LHCN-M2 (cell line): ENCODE measurements around the gene CPA4. TPM values are rescaled to one million over a fixed set of nuclear protein-coding genes. Genes with fewer than 3 reads are reported as not detected.

Source experiments
- DNase-seq: peaks from one replicate; pipeline ENCODE4 v3.0.0-alpha.2; 2012; ENCODE audit warnings: low read depth
- total RNA-seq: library from RNA; depleted of rRNA; stranded (reverse); fragments of >200 nt; gene quantifications from 2 replicates; pipeline ENCODE4 v1.2.3, GENCODE V29; 2014; rRNA removed

CPA4 gene
- total RNA-seq, 1 experiment from 2014 or later, result 90.5 TPM

GRCh38 chr7:130364451-130364850 is 71.5 kb downstream of the CPA4 start:
- no peak for DNase-seq

GRCh38 chr7:130365088-130365487 is 72.1 kb downstream of the CPA4 start:
- no peak for DNase-seq

- peak; percentile 100 for DNase-seq
Observed at GRCh38 chr7:130365511-130366441, 72.8 kb downstream of the CPA4 start.

- peak; percentile 55 for DNase-seq
Observed at GRCh38 chr7:130366564-130366963, 73.6 kb downstream of the CPA4 start.

- no peak for DNase-seq
Observed at GRCh38 chr7:130367088-130367755, 74.3 kb downstream of the CPA4 start.

- DNase-seq, result no peak
Observed at GRCh38 chr7:130367836-130368746, 75.1 kb downstream of the CPA4 start.

GRCh38 chr7:130369110-130369711 is 76.2 kb downstream of the CPA4 start:
- peak; percentile 98 for DNase-seq

GRCh38 chr7:130369831-130370550 is 77.0 kb downstream of the CPA4 start:
- DNase-seq, result peak; percentile 66

GRCh38 chr7:130371046-130371445 is 78.1 kb downstream of the CPA4 start:
- peak; percentile 63 for DNase-seq

- DNase-seq, result peak; percentile 55
Observed at GRCh38 chr7:130372402-130373165, 79.6 kb downstream of the CPA4 start.

Other genes starting within 250 kb of the CPA4 start
- gene ZC3HC1, start 241.8 kb upstream of the CPA4 start, total RNA-seq, result 41.3 and 46.1 TPM in 2 replicates
- 18.6 and 22.8 TPM in 2 replicates for gene KLHDC10, start 222.6 kb upstream of the CPA4 start, total RNA-seq
- 23.5 and 24.6 TPM in 2 replicates for gene TMEM209, start 87.8 kb upstream of the CPA4 start, total RNA-seq
- gene SSMEM1, start 85.3 kb upstream of the CPA4 start, total RNA-seq, result 0.11 and 0.13 TPM in 2 replicates
- gene CPA2, start 26.3 kb upstream of the CPA4 start, total RNA-seq, result not detected in 2 replicates
- gene CPA5, start 51.7 kb downstream of the CPA4 start, total RNA-seq, result 0.06 TPM in 1 of 2 replicates, not detected in the other
- 0.23 TPM in 1 of 2 replicates, not detected in the other for gene CPA1, start 87.3 kb downstream of the CPA4 start, total RNA-seq
- 33.3 and 34.8 TPM in 2 replicates for gene CEP41, start 147.9 kb downstream of the CPA4 start, total RNA-seq
- gene MEST, start 198.9 kb downstream of the CPA4 start, total RNA-seq, result 197 and 202 TPM in 2 replicates